HG03432 (cell line): ENCODE data around the gene ZNF816.
"Not testable (repeated sequence)": the region's sequence is repeated elsewhere in the genome, so short reads cannot be mapped to it uniquely, and the experiment has no call there.

Experiments used
- ATAC-seq: cut with Tn5 transposase; IDR thresholded peaks from one replicate; pipeline ENCODE4 v1.9.1; 2021; ENCODE audit warnings: mild to moderate bottlenecking, moderate library complexity; ENCODE audit not compliant: unreplicated experiment

ZNF816 gene

DNA sequence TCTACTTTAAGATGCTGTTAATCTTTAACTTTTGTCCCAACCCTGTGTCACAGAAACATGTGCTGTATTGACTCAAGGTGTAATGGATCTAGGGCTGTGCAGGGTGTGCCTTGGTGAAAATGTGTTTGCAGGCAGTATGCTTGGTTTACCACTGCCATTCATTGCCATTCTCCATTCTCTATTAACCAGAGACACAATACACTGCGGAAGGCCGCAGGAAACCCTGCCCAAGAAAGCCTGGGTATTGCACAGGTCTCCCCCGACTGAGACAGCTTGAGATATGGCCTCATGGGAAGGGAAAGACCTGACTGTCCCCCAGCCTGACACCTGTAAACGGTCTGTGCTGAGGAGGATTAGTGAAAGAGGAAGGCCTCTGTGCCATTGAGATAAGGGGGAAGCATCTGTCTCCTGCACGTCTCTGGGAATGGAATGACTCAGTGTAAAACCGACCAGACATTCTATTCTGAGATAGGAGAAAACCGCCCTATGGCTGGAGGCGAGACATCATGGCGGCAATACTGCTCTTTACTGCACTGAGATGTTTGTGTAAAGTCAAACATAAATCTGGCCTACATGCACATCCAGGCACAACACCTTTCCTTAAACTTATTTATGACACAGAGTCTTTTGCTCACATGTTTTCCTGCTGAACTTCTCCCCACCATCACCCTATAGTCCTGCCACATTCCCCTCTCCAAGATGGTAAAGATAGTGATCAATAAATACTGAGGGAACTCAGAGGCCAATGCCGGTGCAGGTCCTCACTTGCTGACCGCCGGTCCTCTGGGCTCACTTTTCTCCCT, 26.3 kb downstream of the ZNF816 start:
- ATAC-seq: no peak

GRCh38 chr19:52935434-52935833, 27.2 kb downstream of the ZNF816 start:
- ATAC-seq: no peak

DNA sequence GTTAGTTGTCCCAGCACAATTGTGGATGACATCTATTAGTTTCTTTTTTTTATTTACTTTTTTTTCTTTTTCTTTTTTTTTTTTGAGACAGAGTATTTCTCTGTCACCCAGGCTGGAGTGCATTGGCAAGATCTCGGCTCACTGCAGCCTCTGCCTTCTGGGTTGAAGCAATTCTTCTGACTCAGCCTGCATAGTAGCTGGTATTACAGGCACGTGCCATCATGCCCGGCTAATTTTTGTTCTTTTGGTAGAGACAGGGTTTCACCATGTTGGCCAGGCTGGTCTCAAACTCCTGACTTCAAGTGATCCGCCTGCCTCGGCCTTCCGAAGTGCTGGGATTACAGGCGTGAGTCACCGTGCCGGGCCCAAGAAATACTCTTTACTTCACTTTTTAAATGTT, 38.0 kb downstream of the ZNF816 start:
- not testable (repeated sequence) for ATAC-seq

- ATAC-seq: no peak
Measured at GRCh38 chr19:52923778-52924593, 38.7 kb downstream of the ZNF816 start.

DNA sequence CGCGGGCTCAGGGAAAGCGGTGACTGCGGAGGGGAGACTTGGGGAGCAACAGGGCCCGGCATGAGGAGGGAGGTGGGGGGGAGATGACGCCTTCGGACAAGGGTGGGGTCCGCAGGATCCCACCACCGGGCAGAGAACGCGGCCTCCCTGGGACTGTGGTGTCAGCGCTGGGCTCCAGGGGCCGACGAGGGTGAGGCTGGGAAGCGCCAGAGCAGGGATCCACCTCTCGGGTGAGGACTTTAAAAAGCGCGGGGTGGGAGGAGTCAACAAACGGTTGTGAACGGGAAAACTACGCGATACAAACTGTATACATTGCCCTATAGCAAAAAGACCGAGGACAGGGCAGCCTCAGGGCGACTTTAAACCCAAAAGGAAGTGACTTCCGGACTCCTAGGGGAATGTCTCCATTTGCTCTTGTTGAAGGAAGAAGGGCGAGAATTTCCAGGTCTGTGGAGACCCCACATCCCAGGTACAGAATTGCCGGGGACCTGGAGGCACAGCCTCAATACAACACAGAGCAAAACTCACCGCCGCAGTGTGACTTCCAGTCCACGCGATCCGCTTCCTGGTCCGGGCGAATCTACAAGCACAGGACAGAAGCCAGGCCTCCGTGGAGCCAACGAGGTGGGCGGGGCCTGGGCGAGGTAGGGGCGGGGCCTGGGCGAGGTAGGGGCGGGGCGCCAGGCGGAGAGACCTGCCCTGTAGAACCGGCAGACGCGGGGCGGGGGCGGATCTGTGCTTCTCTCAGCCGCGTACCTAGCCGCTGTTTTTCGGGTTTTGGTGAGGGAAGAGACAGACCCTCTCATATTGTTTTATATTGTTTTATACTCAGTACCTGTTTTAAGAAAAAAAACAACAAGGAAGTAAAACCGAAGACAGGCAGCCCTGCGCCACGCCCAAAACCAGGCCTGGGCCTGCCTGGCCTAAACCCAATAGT, 39.6 kb downstream of the ZNF816 start, which contains the start of gene ZNF888:
TSS of gene ZNF888 (minus strand) at position 588 of the 937 bp plus-strand sequence. CDS start 5,555 bp downstream, outside the sequence.
- peak; percentile 94 for ATAC-seq

DNA sequence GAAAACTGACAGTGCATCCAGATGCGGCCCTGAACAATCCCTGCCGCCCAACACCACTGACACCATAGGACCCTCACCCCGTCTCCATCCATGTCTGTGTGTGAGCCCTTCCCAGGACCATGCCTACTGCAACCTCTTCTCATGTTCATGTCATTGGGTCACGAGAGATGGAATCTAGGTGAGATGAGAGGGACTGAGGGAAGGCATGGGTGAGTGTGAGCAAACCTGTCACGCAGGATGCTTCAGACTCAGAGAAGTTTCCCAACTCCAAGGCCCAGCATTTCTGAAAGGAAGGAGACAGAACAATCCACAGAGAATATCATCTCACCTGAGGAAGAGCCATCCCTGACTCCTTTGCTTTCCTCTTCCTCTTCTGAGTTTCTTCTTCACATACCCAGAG, 45.1 kb downstream of the ZNF816 start:
- ATAC-seq: no peak

DNA sequence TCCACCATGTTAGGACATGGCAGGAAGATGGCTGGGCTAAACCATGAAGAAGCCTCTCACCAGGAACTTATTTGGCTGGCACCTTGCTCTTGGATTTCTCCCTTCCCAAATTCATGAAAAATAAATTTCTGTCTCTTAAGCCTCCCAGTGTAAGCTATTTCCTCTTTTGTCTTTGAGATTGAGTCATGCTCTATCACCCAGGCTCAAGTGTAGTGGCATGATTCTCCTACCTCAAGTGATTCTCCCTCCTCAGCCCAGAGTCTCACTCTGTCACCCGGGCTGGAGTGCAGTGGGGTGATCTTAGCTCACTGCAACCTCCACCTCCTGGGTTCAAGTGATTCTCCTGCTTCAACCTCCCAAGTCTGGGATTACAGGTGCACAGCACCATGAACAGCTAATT, 52.0 kb downstream of the ZNF816 start:
- ATAC-seq: no peak

GRCh38 chr19:52904052-52904780, 58.5 kb downstream of the ZNF816 start:
- ATAC-seq: not testable (repeated sequence)

- ATAC-seq: no peak
Measured at GRCh38 chr19:52901842-52902241, 60.8 kb downstream of the ZNF816 start.
